Ishikawa (cell line): ENCODE results near the gene NCF2.

Experiments used
- CEBPB ChIP-seq: IDR thresholded peaks from 2 replicates; pipeline ENCODE4 v1.6.1; 2012
- CREB1 ChIP-seq: IDR thresholded peaks from 2 replicates; pipeline ENCODE4 v1.6.1; 2012; ENCODE audit warnings: low read depth
- EGR1 ChIP-seq: IDR thresholded peaks from 2 replicates; pipeline ENCODE4 v1.6.1; 2012
- EP300 ChIP-seq: IDR thresholded peaks from 2 replicates; pipeline ENCODE4 v1.6.1; 2012; ENCODE audit warnings: borderline replicate concordance
- FOXM1 ChIP-seq: IDR thresholded peaks from 2 replicates; pipeline ENCODE4 v1.6.1; 2012; ENCODE audit warnings: low read depth, borderline replicate concordance
- MAX ChIP-seq: IDR thresholded peaks from 2 replicates; pipeline ENCODE4 v1.6.1; 2012
- NFIC ChIP-seq: IDR thresholded peaks from 2 replicates; pipeline ENCODE4 v1.6.1; 2012
- RAD21 ChIP-seq: IDR thresholded peaks from 2 replicates; pipeline ENCODE4 v1.6.1; 2012; ENCODE audit warnings: low read depth
- REST ChIP-seq: IDR thresholded peaks from 2 replicates; pipeline ENCODE4 v1.6.1; 2012; ENCODE audit warnings: low read depth, mild to moderate bottlenecking
- TAF1 ChIP-seq: IDR thresholded peaks from 2 replicates; pipeline ENCODE4 v1.6.1; 2012; ENCODE audit warnings: low read depth, mild to moderate bottlenecking
- TCF12 ChIP-seq: IDR thresholded peaks from 2 replicates; pipeline ENCODE4 v1.6.1; 2012; ENCODE audit warnings: low read depth
- TEAD4 ChIP-seq: IDR thresholded peaks from 2 replicates; pipeline ENCODE4 v1.6.1; 2012
- USF1 ChIP-seq: IDR thresholded peaks from 2 replicates; pipeline ENCODE4 v1.6.1; 2012
- YY1 ChIP-seq: IDR thresholded peaks from 2 replicates; pipeline ENCODE4 v1.6.1; 2012; ENCODE audit warnings: low read depth
- ZBTB7A ChIP-seq: IDR thresholded peaks from 2 replicates; pipeline ENCODE4 v1.6.1; 2012; ENCODE audit warnings: low read depth

Gene NCF2

GRCh38 chr1:183575606-183576005 lies 14.7 kb downstream of the NCF2 start:
- no peak for TF ChIP-seq CREB1
- TF ChIP-seq RAD21 = no peak
- TF ChIP-seq TAF1 = no peak
- no peak for TF ChIP-seq TCF12
- TF ChIP-seq FOXM1 = no peak
- no peak for TF ChIP-seq EP300
- no peak for TF ChIP-seq USF1
- TF ChIP-seq TEAD4 = no peak
- no peak for TF ChIP-seq REST
- no peak for TF ChIP-seq MAX
- TF ChIP-seq NFIC = no peak
- no peak for TF ChIP-seq EGR1
- no peak for TF ChIP-seq CEBPB
- no peak for TF ChIP-seq YY1
- TF ChIP-seq ZBTB7A = no peak

- TF ChIP-seq CREB1 = no peak
- TF ChIP-seq RAD21 = no peak
- TF ChIP-seq EGR1 = no peak
- no peak for TF ChIP-seq MAX
- TF ChIP-seq REST = no peak
- no peak for TF ChIP-seq ZBTB7A
- no peak for TF ChIP-seq TCF12
- no peak for TF ChIP-seq YY1
- no peak for TF ChIP-seq CEBPB
- TF ChIP-seq TEAD4 = no peak
- TF ChIP-seq TAF1 = no peak
- no peak for TF ChIP-seq NFIC
Observed at GRCh38 chr1:183572721-183573120, 17.5 kb downstream of the NCF2 start.

- TF ChIP-seq RAD21 (no peak), TEAD4 (no peak), YY1 (no peak), TAF1 (no peak), MAX (no peak), REST (no peak), FOXM1 (no peak), CEBPB (no peak), CREB1 (no peak), NFIC (no peak), EP300 (no peak), ZBTB7A (no peak), TCF12 (no peak), USF1 (no peak)
Observed at GRCh38 chr1:183571678-183572268, 18.5 kb downstream of the NCF2 start.

- TF ChIP-seq CEBPB (no peak), REST (no peak), YY1 (no peak), RAD21 (no peak), TAF1 (no peak), TCF12 (no peak), TEAD4 (no peak), EGR1 (no peak), EP300 (no peak), USF1 (no peak), NFIC (no peak), CREB1 (no peak)
Observed at GRCh38 chr1:183570451-183570850, 19.8 kb downstream of the NCF2 start.
